ENCODE measurements around the gene LCE7A.

Gene LCE7A

GRCh38 chr1:152880316-152880715 lies 20.5 kb downstream of the LCE7A start:
- H3K4me3 ChIP-seq (ENCODE audit: extremely low read depth, insufficient read depth, low read length, poor library complexity, severe bottlenecking): no peak overlapping the region
- 73 to 80% methylated on average over 2 to 4 of the region's 4 CpGs for WGBS, 2 experiments (ENCODE audit: insufficient coverage in 2 of 2)
- H3K9me3 ChIP-seq (ENCODE audit: control insufficient read depth, low read length): peaks cover 13% of the 10 kb centered on the region
- no peak overlapping the region for H3K27ac ChIP-seq (ENCODE audit: low read depth, low read length, severe bottlenecking)
- H3K4me1 ChIP-seq (ENCODE audit: control insufficient read depth, insufficient read depth, low read length, poor library complexity, severe bottlenecking): no peaks in the 10 kb centered on the region
- no peaks in the 10 kb centered on the region for H3K36me3 ChIP-seq (ENCODE audit: control insufficient read depth, insufficient read depth, low read length)

- WGBS, 2 experiments (ENCODE audit: insufficient coverage in 2 of 2): 79 to 89% methylated on average over 4 of the region's 5 CpGs
- peaks cover 13% of the 10 kb centered on the region for H3K9me3 ChIP-seq (ENCODE audit: control insufficient read depth, low read length)
- no peak overlapping the region for H3K4me3 ChIP-seq (ENCODE audit: extremely low read depth, insufficient read depth, low read length, poor library complexity, severe bottlenecking)
- no peak overlapping the region for H3K27ac ChIP-seq (ENCODE audit: low read depth, low read length, severe bottlenecking)
- no peaks in the 10 kb centered on the region for H3K4me1 ChIP-seq (ENCODE audit: control insufficient read depth, insufficient read depth, low read length, poor library complexity, severe bottlenecking)
- H3K36me3 ChIP-seq (ENCODE audit: control insufficient read depth, insufficient read depth, low read length): no peaks in the 10 kb centered on the region
Measured at GRCh38 chr1:152880907-152881306, 21.1 kb downstream of the LCE7A start.

- Histone ChIP-seq H3K9me3 (ENCODE audit: control insufficient read depth, low read length) (peaks cover 13% of the 10 kb centered on the region), H3K36me3 (ENCODE audit: control insufficient read depth, insufficient read depth, low read length) (no peaks in the 10 kb centered on the region), H3K27ac (ENCODE audit: low read depth, low read length, severe bottlenecking) (no peak overlapping the region), H3K4me3 (ENCODE audit: extremely low read depth, insufficient read depth, low read length, poor library complexity, severe bottlenecking) (no peak overlapping the region), H3K4me1 (ENCODE audit: control insufficient read depth, insufficient read depth, low read length, poor library complexity, severe bottlenecking) (no peaks in the 10 kb centered on the region)
Measured at GRCh38 chr1:152884085-152884484, 24.3 kb downstream of the LCE7A start.

- 100% methylated on average over 1 of the region's 1 CpG for WGBS, 2 experiments (ENCODE audit: insufficient coverage in 2 of 2)
Measured at GRCh38 chr1:152884506-152884905, 24.7 kb downstream of the LCE7A start.

DNA sequence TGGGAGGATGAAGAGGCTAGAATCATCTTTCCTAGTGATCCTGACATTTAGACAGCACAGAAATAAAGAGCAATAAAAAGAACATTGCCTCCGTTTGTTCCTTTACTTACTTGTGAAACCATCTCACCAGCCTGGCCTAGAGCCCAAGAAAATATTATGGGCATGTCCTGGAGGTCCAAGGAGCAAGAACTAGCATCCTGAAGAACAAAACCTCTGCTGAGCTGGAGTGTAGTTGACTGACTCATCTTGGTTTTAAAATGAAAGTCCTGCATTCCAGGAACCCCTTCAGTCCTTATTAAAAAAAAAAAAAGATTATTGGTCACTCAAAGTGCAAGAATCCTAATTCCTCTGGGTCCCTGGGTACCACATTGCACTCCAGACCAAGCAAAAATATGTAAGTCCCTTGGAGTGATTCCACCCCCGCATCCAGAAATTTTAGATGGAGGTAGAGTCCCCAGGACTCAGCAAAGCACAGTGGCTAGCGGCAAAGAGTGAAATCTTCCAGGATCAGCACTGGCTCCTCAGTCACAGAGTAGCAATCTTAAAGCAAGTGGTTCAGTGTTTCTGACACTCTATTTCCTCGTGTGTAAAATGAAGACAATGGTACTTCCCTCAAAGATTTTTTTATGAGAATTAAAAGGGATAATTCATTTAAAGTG lies 25.3 kb downstream of the LCE7A start:
- Histone ChIP-seq H3K9me3 (ENCODE audit: control insufficient read depth, low read length) (peaks cover 13% of the 10 kb centered on the region), H3K4me1 (ENCODE audit: control insufficient read depth, insufficient read depth, low read length, poor library complexity, severe bottlenecking) (no peaks in the 10 kb centered on the region), H3K36me3 (ENCODE audit: control insufficient read depth, insufficient read depth, low read length) (no peaks in the 10 kb centered on the region), H3K4me3 (ENCODE audit: extremely low read depth, insufficient read depth, low read length, poor library complexity, severe bottlenecking) (no peak overlapping the region), H3K27ac (ENCODE audit: low read depth, low read length, severe bottlenecking) (no peak overlapping the region)
- 69 to 100% methylated on average over 1 to 2 of the region's 4 CpGs for WGBS, 2 experiments (ENCODE audit: insufficient coverage in 2 of 2)

More at GRCh38 chr1:152884506-152884905, 24.7 kb downstream of the LCE7A start:
- Histone ChIP-seq H3K9me3 (ENCODE audit: control insufficient read depth, low read length) (peaks cover 13% of the 10 kb centered on the region), H3K4me1 (ENCODE audit: control insufficient read depth, insufficient read depth, low read length, poor library complexity, severe bottlenecking) (no peaks in the 10 kb centered on the region), H3K4me3 (ENCODE audit: extremely low read depth, insufficient read depth, low read length, poor library complexity, severe bottlenecking) (no peak overlapping the region), H3K36me3 (ENCODE audit: control insufficient read depth, insufficient read depth, low read length) (no peaks in the 10 kb centered on the region), H3K27ac (ENCODE audit: low read depth, low read length, severe bottlenecking) (no peak overlapping the region)

GRCh38 chr1:152886085-152886484 lies 26.3 kb downstream of the LCE7A start:
- Histone ChIP-seq H3K27ac (ENCODE audit: low read depth, low read length, severe bottlenecking) (no peak overlapping the region), H3K36me3 (ENCODE audit: control insufficient read depth, insufficient read depth, low read length) (no peaks in the 10 kb centered on the region), H3K4me1 (ENCODE audit: control insufficient read depth, insufficient read depth, low read length, poor library complexity, severe bottlenecking) (no peaks in the 10 kb centered on the region), H3K4me3 (ENCODE audit: extremely low read depth, insufficient read depth, low read length, poor library complexity, severe bottlenecking) (no peak overlapping the region), H3K9me3 (ENCODE audit: control insufficient read depth, low read length) (peaks cover 5% of the 10 kb centered on the region)
- WGBS, 2 experiments (ENCODE audit: insufficient coverage in 2 of 2): 40 to 43% methylated on average over 2 of the region's 3 CpGs

DNA sequence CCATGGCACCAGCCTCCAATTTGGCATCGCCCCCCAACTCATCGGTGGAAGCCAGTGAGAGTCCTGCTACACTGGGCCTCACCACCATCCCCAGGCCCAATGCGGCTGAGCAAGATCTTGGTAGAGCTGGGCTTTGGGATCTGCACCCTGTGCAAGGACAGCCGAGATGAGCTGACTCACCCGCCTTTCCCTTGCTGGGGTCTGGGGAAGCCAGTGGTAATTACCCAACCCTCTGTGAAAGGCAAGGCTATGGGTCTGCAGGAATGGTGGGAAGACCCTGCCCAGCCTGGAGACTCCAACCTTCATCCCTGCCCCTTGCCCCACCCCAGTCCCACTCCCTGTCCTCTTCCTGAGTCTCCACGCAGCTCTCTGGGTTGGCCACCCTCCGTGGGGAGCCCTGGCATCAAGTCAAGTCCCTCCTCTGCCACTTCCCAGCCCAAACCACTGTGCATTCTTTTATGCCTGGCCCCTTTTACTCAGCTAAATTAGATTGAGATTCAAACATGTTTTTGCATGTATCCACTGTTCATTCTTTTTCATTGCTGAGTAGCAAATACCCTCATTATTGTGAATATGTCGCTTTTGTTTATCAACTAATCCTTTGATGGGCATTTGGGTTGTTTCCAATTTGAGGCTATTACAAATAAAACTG lies 27.1 kb downstream of the LCE7A start:
- Histone ChIP-seq H3K27ac (ENCODE audit: low read depth, low read length, severe bottlenecking) (no peak overlapping the region), H3K36me3 (ENCODE audit: control insufficient read depth, insufficient read depth, low read length) (no peaks in the 10 kb centered on the region), H3K4me1 (ENCODE audit: control insufficient read depth, insufficient read depth, low read length, poor library complexity, severe bottlenecking) (no peaks in the 10 kb centered on the region), H3K4me3 (ENCODE audit: extremely low read depth, insufficient read depth, low read length, poor library complexity, severe bottlenecking) (no peak overlapping the region), H3K9me3 (ENCODE audit: control insufficient read depth, low read length) (peaks cover 4% of the 10 kb centered on the region)
- WGBS, 2 experiments (ENCODE audit: insufficient coverage in 2 of 2): 23 to 45% methylated on average over 3 to 5 of the region's 8 CpGs

DNA sequence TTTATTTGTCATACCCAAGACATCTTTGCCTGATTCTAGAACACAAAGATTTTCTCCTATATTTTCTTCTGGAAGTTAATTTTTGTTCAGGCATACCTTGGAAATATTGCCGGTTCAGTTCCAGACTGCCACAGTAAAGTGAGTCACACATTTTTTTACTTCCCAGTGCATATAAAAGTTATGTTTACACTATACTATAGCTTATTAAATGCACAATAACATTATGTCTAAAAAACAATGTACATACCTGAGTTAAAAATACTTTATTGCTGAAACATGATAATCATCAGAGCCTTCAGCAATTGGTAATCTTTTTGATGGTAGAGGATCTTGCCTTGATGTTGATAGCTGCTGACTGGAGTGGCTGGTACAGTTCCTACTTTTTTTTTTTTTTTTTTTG lies 28.3 kb downstream of the LCE7A start:
- Histone ChIP-seq H3K36me3 (ENCODE audit: control insufficient read depth, insufficient read depth, low read length) (no peaks in the 10 kb centered on the region), H3K9me3 (ENCODE audit: control insufficient read depth, low read length) (peaks cover 4% of the 10 kb centered on the region), H3K4me1 (ENCODE audit: control insufficient read depth, insufficient read depth, low read length, poor library complexity, severe bottlenecking) (no peaks in the 10 kb centered on the region), H3K4me3 (ENCODE audit: extremely low read depth, insufficient read depth, low read length, poor library complexity, severe bottlenecking) (no peak overlapping the region), H3K27ac (ENCODE audit: low read depth, low read length, severe bottlenecking) (no peak overlapping the region)
- WGBS, 2 experiments (ENCODE audit: insufficient coverage in 2 of 2): no CpG with 5 or more reads among the region's 1 CpG

DNA sequence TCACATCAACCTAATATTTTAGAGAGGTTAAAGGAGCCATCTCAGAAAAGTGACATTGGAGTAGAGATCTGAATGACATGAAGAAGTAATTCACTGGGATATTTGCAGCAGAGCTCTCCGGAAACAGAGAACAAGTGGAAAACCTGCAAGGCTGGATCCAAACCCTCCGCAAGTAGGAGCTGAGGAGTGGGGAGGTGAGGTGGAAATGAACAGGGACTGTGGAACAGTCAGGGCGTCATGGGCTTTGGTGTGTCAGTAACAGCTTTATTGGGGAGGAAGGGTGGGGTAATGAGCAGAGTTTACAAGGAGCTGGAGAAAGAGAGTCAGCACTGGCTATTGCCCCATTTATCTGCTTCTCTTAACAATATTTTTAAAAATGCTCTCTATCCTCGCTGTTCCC lies 39.2 kb downstream of the LCE7A start:
- no peaks in the 10 kb centered on the region for H3K4me1 ChIP-seq (ENCODE audit: control insufficient read depth, insufficient read depth, low read length, poor library complexity, severe bottlenecking)
- H3K4me3 ChIP-seq (ENCODE audit: extremely low read depth, insufficient read depth, low read length, poor library complexity, severe bottlenecking): no peak overlapping the region
- WGBS, 2 experiments (ENCODE audit: insufficient coverage in 2 of 2): 67 to 69% methylated on average over 3 of the region's 4 CpGs
- peaks cover 21% of the 10 kb centered on the region for H3K9me3 ChIP-seq (ENCODE audit: control insufficient read depth, low read length)
- H3K27ac ChIP-seq (ENCODE audit: low read depth, low read length, severe bottlenecking): no peak overlapping the region
- H3K36me3 ChIP-seq (ENCODE audit: control insufficient read depth, insufficient read depth, low read length): no peaks in the 10 kb centered on the region

GRCh38 chr1:152899883-152900282 lies 40.1 kb downstream of the LCE7A start:
- H3K4me3 ChIP-seq (ENCODE audit: extremely low read depth, insufficient read depth, low read length, poor library complexity, severe bottlenecking): no peak overlapping the region
- no peak overlapping the region for H3K27ac ChIP-seq (ENCODE audit: low read depth, low read length, severe bottlenecking)
- H3K9me3 ChIP-seq (ENCODE audit: control insufficient read depth, low read length): peaks cover 21% of the 10 kb centered on the region
- H3K36me3 ChIP-seq (ENCODE audit: control insufficient read depth, insufficient read depth, low read length): no peaks in the 10 kb centered on the region
- WGBS, 2 experiments (ENCODE audit: insufficient coverage in 2 of 2): 61 to 75% methylated on average over 1 to 2 of the region's 2 CpGs
- H3K4me1 ChIP-seq (ENCODE audit: control insufficient read depth, insufficient read depth, low read length, poor library complexity, severe bottlenecking): no peaks in the 10 kb centered on the region

DNA sequence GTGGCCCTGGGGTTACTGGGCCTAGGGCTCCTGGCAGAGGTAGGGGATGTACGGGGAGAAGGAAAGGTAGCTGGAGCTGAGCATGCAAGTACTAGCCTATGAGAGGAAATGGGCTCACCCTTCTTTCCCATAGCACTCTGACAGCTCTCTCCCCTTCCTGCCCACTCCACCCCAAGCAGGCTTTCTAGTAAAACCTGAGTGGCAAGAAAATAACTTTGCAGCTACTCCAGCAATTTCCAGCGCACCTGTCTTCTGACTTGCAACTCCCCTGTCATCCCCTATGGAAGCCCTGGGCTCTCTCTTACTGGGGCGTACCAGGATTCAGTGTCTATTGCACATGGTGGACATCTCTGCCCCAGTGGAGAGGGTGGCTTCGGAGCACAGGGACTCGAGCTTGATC lies 41.8 kb downstream of the LCE7A start:
- Histone ChIP-seq H3K4me1 (ENCODE audit: control insufficient read depth, insufficient read depth, low read length, poor library complexity, severe bottlenecking) (peaks cover 6% of the 10 kb centered on the region), H3K36me3 (ENCODE audit: control insufficient read depth, insufficient read depth, low read length) (no peaks in the 10 kb centered on the region), H3K27ac (ENCODE audit: low read depth, low read length, severe bottlenecking) (no peak overlapping the region), H3K4me3 (ENCODE audit: extremely low read depth, insufficient read depth, low read length, poor library complexity, severe bottlenecking) (no peak overlapping the region), H3K9me3 (ENCODE audit: control insufficient read depth, low read length) (peaks cover 14% of the 10 kb centered on the region)
- WGBS, 2 experiments (ENCODE audit: insufficient coverage in 2 of 2): 78 to 85% methylated on average over 4 of the region's 5 CpGs

All from mesodermal cell (in vitro differentiated cells).